Islet precursor cell (in vitro differentiated cells): ENCODE measurements around the gene LINC00237.

Source experiments
- DNase-seq: peaks from one replicate; pipeline ENCODE4 v3.0.0-alpha.2; 2018

Gene LINC00237

GRCh38 chr20:21092806-21093205 is 13.4 kb downstream of the LINC00237 start:
- no peak for DNase-seq

DNA sequence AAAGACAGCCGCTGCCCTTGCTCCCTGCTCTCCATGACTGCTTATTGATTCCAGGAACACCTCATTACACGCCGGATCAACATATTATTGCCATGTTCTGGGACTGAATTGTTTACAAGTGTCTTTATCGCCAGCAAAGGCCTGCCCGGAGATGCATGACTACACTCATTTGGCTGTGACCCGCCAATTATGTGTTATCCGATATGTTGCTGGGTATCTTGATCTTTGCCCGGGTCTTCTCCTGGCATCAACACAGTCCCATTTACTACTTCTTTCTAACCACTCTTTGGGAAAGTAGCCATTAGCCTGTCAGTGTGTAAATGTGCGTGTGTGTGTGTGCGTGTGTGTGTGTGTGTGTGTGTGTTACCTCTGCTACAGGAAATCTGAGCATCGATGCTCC is 15.4 kb downstream of the LINC00237 start:
- DNase-seq = no peak

DNA sequence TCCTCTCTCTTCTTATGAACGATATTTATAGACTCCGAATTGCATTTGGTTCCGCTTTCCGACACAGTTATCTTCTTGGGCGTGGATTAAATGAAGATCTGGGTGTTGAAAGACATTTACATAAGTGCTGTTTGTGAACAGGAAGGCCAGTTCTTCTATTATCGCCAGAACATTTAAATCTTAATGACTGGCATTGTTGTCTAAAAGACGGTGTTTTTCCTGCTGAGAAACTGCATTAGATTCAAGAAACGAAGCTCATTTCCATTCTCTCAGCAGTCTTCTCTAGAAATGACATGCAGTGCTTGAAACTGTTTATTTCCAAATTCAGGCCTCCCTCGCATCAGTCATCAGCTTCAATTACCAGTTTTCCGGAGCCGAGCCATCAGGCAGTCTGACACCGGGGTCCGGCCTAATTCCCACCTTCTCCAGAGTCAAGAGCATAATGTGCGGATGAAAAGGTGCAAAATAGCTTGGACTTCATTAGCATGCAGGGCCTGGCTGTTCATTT is 16.0 kb downstream of the LINC00237 start:
- no peak for DNase-seq

DNA sequence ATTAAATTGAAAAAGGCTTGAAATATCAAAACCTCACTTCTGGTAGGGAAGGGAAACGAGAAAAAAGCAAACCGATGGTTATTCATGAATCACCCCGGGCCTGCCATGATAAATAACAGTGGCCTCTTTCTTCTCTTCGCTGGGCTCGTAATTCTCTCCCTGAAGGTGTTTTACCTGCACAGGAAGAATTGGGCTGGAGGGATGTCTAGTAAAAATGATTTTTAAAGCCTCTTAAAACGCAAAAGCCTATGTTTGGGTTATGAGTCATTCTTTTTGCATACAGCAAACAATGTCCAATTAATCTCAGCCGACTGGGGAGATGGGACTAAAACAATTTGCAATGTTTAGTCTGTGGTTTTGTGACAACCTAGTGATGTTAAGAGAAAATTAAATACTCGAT is 16.8 kb downstream of the LINC00237 start:
- DNase-seq = no peak

- no peak for DNase-seq
Measured at GRCh38 chr20:21087862-21088540, 18.2 kb downstream of the LINC00237 start.

DNA sequence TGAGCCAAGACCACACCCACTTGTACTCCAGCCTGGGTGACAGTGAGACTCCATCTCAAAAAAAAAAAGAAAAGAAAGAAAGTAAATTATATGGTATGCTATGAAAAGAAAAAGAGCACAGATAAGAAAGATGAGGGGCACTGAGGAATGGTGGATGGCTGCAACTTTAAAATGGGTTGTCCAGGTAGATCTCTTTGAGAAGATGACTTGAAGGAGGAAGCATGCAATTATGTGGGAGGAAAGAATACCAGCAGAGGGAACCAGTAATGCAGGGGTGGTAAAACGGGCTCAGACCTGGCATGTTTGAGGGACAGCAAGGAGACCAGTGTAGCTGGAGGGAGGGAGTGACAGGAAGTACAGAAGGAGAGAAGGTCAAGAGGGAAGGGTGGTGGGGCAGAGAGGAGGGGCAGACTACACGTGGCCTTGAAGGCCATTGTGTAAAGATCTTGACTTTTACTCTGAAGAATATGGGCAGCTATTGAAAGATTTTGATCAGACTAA is 22.3 kb downstream of the LINC00237 start:
- DNase-seq = no peak

DNA sequence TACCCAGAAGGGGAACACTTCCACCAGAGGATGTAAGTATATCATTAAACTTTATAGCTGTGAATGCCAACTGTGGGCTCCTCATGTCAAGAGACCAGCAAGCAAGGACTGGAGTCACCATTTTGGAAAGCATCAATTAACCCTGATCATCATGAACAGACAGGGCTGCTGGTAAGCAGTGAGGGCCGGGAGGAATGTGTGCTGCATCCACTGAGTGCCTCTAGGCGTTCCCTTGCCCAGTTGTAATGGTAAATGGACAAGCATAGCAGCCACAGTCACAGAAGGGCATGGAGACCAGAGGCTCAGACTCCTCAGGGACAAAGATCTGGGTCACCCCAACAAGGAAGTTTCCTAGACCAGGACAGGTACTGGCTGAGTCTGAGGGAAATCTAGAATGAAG is 23.6 kb downstream of the LINC00237 start:
- DNase-seq = no peak

DNA sequence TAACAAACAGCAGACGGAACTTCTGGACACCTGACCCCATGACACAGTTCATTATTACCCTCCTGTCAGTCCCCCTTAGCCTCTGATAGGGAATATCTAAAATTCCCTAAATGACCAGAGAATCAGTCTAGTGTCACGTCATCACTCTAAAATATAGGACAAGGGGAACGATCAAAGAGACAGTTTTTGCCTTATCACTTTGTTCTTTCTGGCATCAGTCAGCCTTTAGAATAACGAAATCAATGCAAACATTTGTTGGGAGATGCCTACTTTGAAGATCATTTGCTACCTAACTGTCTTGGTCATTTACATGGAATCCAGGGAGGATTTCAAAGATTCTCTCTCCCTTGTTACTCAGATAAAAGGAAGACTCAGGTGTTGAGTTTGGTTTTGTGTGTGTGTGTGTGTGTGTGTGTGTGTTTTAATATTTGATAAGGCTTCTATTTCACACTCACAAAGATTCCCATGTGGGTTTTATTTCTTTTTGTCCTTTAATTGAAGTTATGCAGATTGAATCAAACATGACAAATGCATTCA is 28.3 kb downstream of the LINC00237 start:
- DNase-seq = no peak

- no peak for DNase-seq
Measured at GRCh38 chr20:21076073-21076472, 30.1 kb downstream of the LINC00237 start.

DNA sequence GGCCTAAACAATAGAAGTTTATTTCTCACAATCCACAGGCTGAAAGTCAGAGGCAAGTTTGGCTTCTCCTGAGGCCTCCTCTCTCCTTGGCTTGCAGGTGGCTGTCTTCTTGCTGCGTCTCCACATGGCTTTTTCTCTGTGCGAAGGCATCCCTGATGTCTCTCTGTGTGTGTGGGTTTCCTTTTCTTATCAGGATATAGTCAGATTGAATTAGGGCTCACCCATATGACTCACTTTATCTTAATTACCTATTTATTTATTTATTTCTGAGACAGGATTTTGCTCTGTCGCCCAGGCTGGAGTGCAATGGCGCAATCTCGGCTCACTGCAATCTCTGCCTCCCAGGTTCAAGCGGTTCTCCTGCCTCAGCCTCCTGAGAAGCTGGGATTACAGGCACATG is 30.7 kb downstream of the LINC00237 start:
- no peak for DNase-seq

- DNase-seq = no peak
Measured at GRCh38 chr20:21074605-21075336, 31.4 kb downstream of the LINC00237 start.

DNA sequence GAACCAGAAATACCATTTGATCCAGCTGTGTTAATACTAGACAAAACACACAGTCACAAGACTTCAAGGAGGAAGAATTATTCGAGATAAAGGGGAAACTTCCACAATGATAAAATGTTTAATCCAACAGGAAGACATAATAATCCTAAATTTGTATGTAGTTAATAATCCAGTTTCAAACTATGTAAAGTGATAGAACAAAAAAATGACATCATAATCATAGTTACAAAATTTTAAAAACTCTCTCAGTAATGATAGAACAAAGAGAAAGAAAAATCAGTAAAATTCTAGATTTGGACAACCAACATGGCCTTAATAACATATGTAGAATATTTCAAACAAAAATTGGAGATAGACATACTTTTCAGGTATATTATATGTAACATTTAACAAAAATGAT is 38.9 kb downstream of the LINC00237 start:
- no peak for DNase-seq

DNA sequence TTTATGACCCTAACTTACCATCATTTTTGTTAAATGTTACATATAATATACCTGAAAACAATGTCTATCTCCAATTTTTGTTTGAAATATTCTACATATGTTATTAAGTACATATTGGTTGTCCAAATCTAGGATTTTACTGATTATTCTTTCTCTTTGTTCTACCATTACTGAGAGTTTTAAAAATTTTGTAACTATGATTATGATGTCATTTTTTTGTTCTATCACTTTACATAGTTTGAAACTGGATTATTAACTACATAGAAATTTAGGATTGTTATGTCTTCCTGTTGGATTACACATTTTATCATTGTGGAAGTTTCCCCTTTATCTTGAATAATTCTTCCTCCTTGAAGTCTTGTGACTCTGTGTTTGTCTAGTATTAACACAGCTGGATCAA is 41.2 kb downstream of the LINC00237 start:
- DNase-seq = no peak

DNA sequence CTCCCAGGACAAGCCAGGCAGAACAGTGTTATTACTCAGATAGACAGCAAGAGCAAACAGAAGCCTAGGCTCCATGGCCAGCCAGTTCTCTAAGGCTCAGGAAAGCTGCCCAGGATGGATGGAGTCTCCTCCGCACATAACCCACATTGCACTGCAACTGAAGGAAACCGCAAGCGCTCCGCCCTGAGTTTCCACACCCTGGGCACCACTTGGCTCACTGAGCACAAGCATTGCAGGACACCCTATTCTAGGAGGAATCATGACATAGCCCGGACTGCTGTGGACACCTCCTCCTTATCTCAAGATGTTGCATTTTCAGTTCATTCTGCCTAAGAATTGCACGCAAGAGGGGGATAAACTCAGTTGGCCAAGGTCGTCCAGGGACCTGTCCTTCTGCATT is 42.9 kb downstream of the LINC00237 start:
- DNase-seq = no peak

DNA sequence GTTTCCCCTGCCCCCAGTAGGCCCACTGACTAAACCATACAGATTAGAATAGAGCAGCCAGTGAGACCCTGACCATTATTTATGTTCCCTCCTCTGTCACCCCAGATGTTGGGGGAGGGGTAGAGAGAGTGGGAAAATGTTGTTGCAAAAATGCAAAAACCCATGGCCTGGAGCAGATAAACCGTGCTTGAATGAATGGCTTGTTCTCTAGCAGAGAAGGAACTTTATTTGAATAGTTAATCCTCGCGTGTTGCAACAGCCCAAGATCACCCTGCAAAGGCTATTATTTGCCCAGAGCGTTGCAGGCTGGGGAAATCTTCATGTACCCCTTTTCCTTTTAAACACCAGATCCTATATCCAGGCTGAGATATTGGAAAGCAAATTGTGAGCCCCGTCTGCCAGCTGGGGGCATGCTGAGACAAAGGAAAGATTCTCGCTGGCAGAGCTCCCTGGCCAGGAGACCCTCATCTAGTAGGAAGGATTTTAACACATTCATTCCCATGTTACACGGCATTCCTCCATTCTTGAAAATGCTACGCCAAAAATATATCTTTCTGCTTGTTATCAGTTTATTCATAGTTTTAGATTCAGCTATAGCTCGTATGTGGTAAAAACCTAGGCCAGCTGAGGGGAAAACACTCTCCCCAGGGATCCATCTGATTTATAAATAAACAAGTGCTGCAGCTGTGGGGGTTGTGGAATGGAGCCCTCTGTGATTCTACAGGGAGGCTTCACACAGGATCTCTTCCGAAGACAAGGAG is 53.0 kb downstream of the LINC00237 start:
- DNase-seq = no peak

DNA sequence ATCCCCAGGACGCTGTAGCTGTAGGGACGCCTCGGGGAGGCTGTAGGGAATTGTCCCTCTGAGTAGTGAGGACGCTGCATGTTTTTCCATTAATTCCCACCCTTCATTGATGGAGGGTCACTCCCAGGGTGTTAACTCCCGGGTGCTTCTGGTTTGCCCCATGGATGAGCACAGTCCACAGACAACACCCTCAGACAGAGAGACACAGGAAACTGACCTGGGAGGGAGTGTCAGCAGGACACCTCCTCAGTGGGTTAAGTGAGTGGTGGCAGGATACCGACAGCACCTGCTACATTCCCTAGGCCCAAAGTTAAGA is 53.5 kb downstream of the LINC00237 start:
- DNase-seq = no peak

- DNase-seq = no peak
Measured at GRCh38 chr20:21052241-21052640, 53.9 kb downstream of the LINC00237 start.

DNA sequence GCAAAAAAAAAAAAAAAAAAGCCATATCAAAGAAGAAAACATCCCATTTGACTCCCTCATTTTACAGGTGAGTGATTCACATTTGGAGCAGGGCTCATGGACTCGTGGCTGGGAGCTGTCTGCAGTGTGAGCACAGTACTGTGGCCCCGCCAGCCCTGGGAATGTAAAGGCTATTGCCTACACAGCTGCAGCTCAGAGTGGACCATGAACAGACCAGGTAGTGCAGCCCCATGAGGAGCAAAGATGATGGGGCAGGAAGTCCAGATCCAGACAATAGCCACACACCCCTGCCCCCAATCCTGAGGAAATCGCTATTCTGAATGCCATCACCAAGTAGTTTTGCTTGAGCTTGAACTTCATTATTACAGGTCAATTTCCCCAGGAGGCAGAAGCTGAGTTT is 55.4 kb downstream of the LINC00237 start:
- DNase-seq = no peak

GRCh38 chr20:21049305-21049828 is 56.8 kb downstream of the LINC00237 start:
- DNase-seq = no peak

DNA sequence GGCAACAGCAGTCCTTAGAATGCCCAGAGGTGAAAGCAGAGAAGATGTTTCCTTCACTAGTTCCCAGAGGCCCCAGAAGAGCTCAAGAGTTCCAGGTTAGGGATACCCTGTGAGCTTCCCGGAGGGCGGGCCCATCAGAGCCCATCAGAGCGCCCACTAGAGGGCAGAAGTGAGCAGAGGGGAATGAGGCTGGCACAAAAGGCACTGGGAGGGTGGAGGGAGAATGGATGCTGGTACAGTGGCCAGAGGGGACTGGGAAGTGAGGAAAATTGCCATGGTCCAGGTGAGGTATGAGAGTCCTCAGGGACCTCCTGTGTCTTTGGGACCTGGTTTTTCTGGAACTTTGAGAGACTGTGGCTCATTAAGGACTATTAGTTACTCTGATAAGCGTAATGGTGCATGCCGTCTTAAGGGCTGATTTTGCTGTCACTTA is 57.3 kb downstream of the LINC00237 start:
- peak; percentile 75 for DNase-seq

DNA sequence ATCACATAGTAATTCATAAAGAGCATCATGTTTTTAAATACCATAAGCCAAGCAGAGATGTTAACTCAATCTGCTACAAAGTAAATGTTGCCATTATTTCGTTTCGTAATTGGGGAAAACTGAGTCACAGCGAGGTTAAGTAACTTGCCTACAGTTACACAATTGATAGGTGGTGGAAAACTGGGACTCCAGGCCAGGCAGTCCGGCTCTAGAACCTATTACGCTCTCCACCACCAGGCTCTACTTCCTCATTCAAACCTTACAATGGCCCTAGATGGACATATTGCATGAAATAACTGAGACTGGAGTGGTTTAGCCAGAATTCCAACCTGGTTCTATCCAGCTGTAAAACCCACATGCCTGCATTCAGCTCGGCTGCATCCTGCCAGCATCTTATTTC is 58.2 kb downstream of the LINC00237 start:
- DNase-seq = no peak

- DNase-seq = no peak
Measured at GRCh38 chr20:21046413-21047070, 59.6 kb downstream of the LINC00237 start.
